ENCODE measurements around the gene DTYMK. TPM values are rescaled to one million over a fixed set of nuclear protein-coding genes. Genes with fewer than 3 reads are reported as not detected.

The DTYMK gene
- total and polyA plus RNA-seq, 10 of the 15 experiments (the other 5 are each of a cell fraction or from before 2014, with no cell fraction given), result 7.0 to 220 (median 59.3) TPM

DNA sequence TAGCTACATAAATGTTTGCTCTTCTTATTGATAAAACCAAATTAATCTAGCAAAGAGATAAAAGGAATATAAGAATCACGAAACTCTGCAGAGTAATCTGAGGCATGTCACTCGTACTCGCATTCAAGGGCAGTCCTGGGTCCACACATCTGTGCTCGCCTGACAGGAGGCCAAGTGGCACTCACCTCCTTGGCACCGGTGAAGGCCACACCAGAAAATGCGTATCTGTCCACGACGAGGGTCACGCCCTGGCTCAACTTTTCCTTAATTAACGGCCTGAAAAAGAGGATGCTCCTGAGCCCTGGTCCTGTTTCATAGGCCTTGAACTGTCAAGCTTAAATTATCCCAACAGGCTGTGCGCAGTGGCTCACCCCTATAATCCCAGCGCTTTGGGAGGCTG, 6.6 kb downstream of the DTYMK start (continued):
- TF ChIP-seq, protein P1, sequence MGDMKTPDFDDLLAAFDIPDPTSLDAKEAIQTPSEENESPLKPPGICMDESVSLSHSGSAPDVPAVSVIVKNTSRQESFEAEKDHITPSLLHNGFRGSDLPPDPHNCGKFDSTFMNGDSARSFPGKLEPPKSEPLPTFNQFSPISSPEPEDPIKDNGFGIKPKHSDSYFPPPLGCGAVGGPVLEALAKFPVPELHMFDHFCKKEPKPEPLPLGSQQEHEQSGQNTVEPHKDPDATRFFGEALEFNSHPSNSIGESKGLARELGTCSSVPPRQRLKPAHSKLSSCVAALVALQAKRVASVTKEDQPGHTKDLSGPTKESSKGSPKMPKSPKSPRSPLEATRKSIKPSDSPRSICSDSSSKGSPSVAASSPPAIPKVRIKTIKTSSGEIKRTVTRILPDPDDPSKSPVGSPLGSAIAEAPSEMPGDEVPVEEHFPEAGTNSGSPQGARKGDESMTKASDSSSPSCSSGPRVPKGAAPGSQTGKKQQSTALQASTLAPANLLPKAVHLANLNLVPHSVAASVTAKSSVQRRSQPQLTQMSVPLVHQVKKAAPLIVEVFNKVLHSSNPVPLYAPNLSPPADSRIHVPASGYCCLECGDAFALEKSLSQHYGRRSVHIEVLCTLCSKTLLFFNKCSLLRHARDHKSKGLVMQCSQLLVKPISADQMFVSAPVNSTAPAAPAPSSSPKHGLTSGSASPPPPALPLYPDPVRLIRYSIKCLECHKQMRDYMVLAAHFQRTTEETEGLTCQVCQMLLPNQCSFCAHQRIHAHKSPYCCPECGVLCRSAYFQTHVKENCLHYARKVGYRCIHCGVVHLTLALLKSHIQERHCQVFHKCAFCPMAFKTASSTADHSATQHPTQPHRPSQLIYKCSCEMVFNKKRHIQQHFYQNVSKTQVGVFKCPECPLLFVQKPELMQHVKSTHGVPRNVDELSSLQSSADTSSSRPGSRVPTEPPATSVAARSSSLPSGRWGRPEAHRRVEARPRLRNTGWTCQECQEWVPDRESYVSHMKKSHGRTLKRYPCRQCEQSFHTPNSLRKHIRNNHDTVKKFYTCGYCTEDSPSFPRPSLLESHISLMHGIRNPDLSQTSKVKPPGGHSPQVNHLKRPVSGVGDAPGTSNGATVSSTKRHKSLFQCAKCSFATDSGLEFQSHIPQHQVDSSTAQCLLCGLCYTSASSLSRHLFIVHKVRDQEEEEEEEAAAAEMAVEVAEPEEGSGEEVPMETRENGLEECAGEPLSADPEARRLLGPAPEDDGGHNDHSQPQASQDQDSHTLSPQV (IDR thresholded peaks at IDR 0.05), result no peak
- TF ChIP-seq POU2F2 (IDR thresholded peaks at IDR 0.05; ENCODE audit: borderline replicate concordance, low read depth, low read length) (no peak), FOXK2 (IDR thresholded peaks at IDR 0.05) (no peak)

DNA sequence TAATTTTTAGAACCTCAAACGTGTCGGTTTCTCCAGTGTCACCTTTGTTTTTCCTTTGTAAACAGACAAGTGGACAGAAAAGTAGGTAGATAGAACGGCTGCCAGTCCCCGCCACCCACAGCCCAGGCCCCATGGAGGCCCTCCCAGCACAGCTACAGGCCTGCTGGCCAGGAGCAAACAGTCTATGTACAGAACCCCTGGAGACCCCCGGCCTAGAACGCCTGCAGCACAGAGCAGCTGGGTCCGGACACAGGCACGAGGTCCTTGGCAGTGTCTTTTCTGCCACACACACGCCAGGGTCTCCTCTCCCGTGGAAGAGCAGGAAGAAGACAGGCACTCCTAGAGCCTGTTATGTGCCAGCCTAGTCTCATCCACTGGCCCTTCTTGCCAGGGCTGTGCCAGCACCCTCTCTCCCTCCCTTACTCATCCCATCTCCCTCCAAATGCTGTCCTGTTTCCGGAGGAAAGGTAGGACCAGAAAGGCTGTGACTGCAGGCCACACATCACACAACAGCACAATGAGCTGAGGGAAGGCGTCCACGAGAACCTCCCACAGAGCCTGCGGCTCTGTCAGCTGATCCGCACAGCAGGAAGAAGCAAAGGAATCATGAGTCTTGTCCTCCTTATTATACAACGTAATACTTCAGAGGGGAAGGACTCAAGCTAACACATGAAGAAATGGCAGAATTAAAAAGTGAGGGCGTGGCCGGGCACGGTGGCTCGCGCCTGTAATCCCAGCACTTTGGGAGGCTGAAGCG, 7.7 kb downstream of the DTYMK start:
- ATAC-seq (no peak), DNase-seq (ENCODE audit: low read depth, low spot score) (no peak), FAIRE-seq (no peak)
- 93% methylated on average over 22 of the region's 22 CpGs for WGBS (ENCODE audit: insufficient coverage, insufficient replicate concordance, low lambda C conversion rate, missing lambda C conversion rate)
- no peak overlapping the region for H3K9ac ChIP-seq (ENCODE audit: control insufficient read depth, insufficient read depth, low read length)
- H3K36me3 ChIP-seq (ENCODE audit: control insufficient read depth in 2 of 2, insufficient read depth in 2 of 2, low read length in 1 of 2), result peaks cover 13 to 15% of the 10 kb centered on the region in 2 experiments; a peak in 3 of 4 replicates
- POLR2A ChIA-PET, result interaction anchor here (0.9 kb wide), 1 partner anchor 9 kb away, joined by 3 read pairs; no protein-coding TSS in a partner anchor
- CTCF ChIA-PET, result no interaction called here
- in situ Hi-C loops (cut with MboI), result no loop called here
- no peak overlapping the region for H2AFZ ChIP-seq (ENCODE audit: control insufficient read depth, low read depth, low read length)
- no peaks in the 10 kb centered on the region for H3K27me3 ChIP-seq (replicated peaks in 1 of 2; ENCODE audit: control insufficient read depth in 2 of 2, insufficient read depth in 2 of 2, low read length in 1 of 2)
- no peaks in the 10 kb centered on the region for H4K20me1 ChIP-seq (ENCODE audit: control insufficient read depth, insufficient read depth)
- TF ChIP-seq MEF2B (IDR thresholded peaks at IDR 0.05; ENCODE audit: partially characterized antibody, poor library complexity, severe bottlenecking) (no peak), GABPA (IDR thresholded peaks at IDR 0.05; ENCODE audit: low read depth) (no peak), TCF7 (IDR thresholded peaks at IDR 0.05; ENCODE audit: borderline replicate concordance) (no peak), TBL1XR1 (IDR thresholded peaks at IDR 0.05; ENCODE audit: low read depth, low read length) (no peak), ZNF24 (IDR thresholded peaks at IDR 0.05) (no peak), NFIC (IDR thresholded peaks at IDR 0.05; ENCODE audit: low read depth, low read length) (no peak), MEF2A (IDR thresholded peaks at IDR 0.05; ENCODE audit: insufficient read depth, low read depth, low read length) (no peak), KLF5 (IDR thresholded peaks at IDR 0.05; ENCODE audit: partially characterized antibody) (no peak)
- TF ChIP-seq, protein P2, sequence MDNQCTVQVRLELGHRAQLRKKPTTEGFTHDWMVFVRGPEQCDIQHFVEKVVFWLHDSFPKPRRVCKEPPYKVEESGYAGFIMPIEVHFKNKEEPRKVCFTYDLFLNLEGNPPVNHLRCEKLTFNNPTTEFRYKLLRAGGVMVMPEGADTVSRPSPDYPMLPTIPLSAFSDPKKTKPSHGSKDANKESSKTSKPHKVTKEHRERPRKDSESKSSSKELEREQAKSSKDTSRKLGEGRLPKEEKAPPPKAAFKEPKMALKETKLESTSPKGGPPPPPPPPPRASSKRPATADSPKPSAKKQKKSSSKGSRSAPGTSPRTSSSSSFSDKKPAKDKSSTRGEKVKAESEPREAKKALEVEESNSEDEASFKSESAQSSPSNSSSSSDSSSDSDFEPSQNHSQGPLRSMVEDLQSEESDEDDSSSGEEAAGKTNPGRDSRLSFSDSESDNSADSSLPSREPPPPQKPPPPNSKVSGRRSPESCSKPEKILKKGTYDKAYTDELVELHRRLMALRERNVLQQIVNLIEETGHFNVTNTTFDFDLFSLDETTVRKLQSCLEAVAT (IDR thresholded peaks at IDR 0.05), result no peak
- H3K4me3 ChIP-seq, result no peak overlapping the region
- SMC1A ChIA-PET (ENCODE audit: uncharacterized antibody, unreplicated experiment), result interaction anchor here (1.2 to 1.4 kb wide), 2 partner anchors 13 to 199 kb away, joined by 3 read pairs; no protein-coding TSS in a partner anchor
- H3K27ac ChIP-seq (ENCODE audit: control insufficient read depth, insufficient read depth), result no peak overlapping the region
- BruUV-seq (replicated peaks), result no TSS peak
- no peak overlapping the region for H3K4me2 ChIP-seq (ENCODE audit: control insufficient read depth, insufficient read depth)
- no peaks in the 10 kb centered on the region for H3K9me3 ChIP-seq (replicated peaks; ENCODE audit: control insufficient read depth, insufficient read depth, low read length)
- H3K4me1 ChIP-seq (ENCODE audit: control insufficient read depth, insufficient read depth, low read length), result no peaks in the 10 kb centered on the region
- RAD21 ChIA-PET (ENCODE audit: unreplicated experiment), result no interaction called here
- intact Hi-C loops (cut with micrococcal nuclease; ENCODE audit: unreplicated experiment), result no loop called here
- no peaks in the 10 kb centered on the region for H3K79me2 ChIP-seq (ENCODE audit: control insufficient read depth, insufficient read depth, low read length)

Measured in GM12878 (cell line).